AG09319 (cell line): ENCODE measurements around the gene HPCAL1.

Source experiments
- DNase-seq: peaks from one replicate; pipeline ENCODE4 v3.0.0-alpha.2; 2010; ENCODE audit warnings: low read depth; ENCODE audit errors: extremely low read depth
- TF ChIP-seq, protein P1 (sequence below): IDR thresholded peaks from 2 replicates; pipeline ENCODE4 v1.5.1; 2011; ENCODE audit warnings: low read depth, mild to moderate bottlenecking, inconsistent platforms, low read length, moderate library complexity

The HPCAL1 gene

DNA sequence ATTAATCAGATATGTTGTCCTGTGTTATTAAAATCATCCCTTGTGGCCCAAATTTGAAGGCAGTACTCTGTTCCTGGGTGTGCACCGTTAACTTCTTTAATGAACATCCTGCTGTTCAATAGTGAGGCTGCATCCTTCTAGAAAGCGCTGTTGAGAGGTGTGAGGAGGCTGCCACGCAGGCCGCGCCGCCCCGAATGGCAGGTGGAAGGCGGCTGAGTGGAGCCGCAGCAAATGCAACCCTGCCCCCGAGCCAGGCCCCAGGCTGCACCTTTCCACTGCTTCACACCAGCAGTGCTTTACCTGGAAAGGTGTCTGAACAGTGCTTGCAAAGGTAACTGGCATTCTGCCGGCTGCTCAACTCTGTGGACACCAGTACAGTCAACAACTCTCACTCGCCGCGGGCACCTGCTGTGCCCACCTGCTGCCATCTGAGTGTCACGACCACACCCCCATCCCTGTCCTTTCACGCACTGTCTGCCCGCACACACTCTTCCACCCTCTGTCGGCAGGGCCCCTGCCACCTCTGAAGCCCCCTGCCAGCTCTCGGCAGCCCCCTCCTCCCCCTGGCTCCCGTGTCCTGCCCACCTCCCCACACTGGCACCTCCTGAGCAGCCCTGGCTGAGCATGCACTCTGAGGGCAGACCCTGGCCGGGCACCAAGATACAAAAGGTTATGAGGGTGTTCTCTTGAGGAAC, 74.5 kb downstream of the HPCAL1 start:
- TF ChIP-seq, protein P1, sequence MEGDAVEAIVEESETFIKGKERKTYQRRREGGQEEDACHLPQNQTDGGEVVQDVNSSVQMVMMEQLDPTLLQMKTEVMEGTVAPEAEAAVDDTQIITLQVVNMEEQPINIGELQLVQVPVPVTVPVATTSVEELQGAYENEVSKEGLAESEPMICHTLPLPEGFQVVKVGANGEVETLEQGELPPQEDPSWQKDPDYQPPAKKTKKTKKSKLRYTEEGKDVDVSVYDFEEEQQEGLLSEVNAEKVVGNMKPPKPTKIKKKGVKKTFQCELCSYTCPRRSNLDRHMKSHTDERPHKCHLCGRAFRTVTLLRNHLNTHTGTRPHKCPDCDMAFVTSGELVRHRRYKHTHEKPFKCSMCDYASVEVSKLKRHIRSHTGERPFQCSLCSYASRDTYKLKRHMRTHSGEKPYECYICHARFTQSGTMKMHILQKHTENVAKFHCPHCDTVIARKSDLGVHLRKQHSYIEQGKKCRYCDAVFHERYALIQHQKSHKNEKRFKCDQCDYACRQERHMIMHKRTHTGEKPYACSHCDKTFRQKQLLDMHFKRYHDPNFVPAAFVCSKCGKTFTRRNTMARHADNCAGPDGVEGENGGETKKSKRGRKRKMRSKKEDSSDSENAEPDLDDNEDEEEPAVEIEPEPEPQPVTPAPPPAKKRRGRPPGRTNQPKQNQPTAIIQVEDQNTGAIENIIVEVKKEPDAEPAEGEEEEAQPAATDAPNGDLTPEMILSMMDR, result no peak
- no peak for DNase-seq

DNA sequence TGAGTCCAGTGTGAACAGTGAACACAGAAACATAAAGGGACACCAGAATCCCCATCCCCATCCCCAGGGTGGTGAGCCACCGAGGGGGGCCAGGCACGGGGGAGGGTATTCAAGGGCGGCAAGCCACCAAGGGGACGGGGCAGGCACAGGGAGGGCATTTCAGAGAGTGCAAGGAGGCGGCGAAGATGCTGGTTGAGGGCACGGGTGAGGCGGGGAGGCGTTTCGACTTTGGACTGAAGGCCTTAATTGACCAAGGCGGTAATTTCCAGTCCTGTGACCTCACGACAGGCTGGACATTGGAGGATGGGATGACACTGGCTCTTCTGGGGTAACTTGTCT, 75.0 kb downstream of the HPCAL1 start:
- no peak for DNase-seq
- TF ChIP-seq, protein P1, result no peak

DNA sequence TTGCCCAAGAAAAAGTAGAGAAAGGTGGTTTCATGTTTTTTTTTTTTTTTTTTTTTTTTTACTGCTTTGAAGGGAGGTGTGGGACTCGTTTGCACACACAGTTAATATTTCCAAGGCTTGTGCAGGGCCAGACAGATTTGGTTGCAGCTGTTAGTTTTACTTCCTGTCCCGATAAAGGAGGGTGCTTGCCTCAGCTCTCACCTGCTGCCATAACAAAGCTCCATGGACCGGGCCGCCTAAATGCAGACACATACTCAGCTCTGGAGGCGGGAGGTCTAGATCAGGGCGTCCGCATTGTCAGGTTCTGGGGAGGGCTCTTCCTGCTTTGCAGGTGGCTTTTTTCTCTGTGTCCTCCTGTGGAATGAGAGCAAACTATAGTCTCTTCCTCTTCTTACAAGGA, 75.5 kb downstream of the HPCAL1 start:
- no peak for DNase-seq
- TF ChIP-seq, protein P1, result no peak

DNA sequence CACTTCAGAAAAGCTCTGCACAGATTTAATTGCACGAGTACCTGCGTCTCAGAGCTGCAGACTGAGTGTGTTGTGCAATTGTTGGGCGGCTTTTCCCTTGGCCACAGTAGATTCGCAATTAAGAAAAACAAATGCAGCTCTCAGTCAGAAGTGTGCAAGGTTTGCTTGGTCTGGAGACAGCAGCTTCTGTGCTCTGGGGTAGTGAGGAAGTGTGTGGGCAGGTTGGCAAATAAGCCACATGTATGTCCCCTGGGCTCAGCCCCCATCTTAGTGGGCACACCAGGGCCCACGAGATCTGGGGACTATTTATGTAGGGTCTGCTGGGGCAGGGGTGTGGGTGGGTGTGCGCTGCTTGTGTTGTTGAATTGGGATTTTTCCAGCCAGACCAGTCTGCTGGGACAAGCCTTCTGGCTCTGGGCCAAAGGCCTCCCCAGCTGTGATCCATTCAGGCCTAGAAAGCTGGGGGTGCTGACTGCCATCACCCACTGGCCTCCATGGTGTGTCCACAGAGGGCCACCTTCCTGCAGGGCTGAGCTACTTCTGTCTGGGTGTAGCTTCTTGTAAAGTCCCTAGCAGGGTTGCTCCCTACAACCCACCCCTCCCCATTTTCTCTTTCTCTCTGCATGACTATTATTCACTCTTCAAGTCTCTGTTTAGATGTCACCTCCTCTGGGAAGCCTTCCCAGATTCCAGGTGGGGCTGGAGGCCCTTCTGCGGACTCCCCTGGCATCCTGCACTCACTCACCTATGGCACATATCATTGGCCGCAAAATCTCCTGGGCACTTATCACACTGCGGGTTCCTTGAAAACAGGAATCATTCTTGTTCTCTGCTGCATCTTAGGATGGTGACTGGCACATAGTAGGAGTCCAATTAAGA, 77.6 kb downstream of the HPCAL1 start:
- no peak for DNase-seq
- TF ChIP-seq, protein P1, result no peak

DNA sequence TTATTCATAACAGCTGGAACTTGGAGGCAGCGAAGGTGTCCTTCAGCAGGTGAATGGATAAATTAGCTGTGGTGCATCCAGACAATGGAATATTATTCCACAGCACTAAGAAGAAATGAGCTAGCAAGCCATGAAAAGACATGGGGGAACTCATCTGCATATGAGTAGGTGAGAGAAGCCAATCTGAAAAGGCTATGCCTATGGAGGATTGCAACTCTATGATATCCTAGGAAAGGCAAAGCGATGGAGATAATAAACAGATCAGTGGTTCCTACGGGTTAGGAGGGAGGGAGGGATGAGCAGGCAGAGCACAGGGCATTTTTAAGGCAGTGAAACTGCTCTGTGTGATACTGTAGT, 79.3 kb downstream of the HPCAL1 start:
- DNase-seq, result no peak
- TF ChIP-seq, protein P1, result no peak

DNA sequence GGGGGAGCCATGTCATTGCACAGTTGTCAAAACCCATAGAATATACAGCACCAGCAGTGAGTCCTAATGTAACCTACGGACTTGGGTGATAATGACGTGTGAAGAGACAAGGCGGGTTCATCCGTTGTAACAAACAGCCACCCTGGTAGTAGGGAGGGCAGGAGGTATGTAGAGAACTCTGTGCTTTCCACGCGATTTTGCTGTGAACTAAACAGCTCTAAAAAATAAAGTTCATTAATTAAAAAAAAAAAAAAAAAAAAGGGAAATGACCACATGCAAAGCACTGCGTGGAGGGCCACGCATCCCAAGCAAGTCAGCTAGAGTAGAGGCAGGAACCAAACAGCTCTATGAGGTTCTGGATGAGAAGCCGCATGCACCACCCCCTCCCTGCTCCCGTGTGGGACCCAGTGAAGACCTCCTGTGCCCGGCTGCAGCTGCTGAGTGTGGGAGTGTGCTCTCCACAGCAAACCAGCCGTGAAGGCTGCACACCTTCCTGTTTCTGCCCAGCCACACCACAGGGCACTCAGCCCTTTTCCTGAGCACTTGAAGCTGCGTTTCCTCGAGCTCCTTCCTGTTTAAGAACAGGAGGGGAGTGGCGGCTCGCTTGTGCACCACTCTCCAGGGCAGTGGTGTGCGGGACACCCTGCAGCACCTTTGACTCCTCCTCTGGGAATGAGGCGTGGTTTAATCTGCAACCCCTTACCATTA, 79.8 kb downstream of the HPCAL1 start:
- DNase-seq, result no peak
- TF ChIP-seq, protein P1, result no peak
